ENCODE results near the gene REELD1.

GRCh38 chr4:146273204-146273901 is 59.0 kb downstream of the REELD1 start:
- TF ChIP-seq POLR2A (IDR thresholded peaks at IDR 0.05) (no peak), CTCF (IDR thresholded peaks at IDR 0.05) (no peak), POLR2AphosphoS5 (IDR thresholded peaks at IDR 0.05) (no peak)
